HepG2 (cell line): ENCODE results near the gene KRTAP4-16. TPM values are rescaled to one million over a fixed set of nuclear protein-coding genes. Genes with fewer than 3 reads are reported as not detected.
"Not testable (repeated sequence)": the region's sequence is repeated elsewhere in the genome, so short reads cannot be mapped to it uniquely, and the experiment has no call there.

Experiments used
- ATF7 ChIP-seq, 2 experiments: fragments of 450-650 bp in 1 of 2; sonication (generic) in 1 of 2; formaldehyde crosslinking in 1 of 2; IDR thresholded peaks; 2 replicates each; pipeline versions ENCODE4 v1.4.0 to v1.6.1; 2016 to 2020; ENCODE audit warnings: antibody characterized with exemption in 1 of 2, mild to moderate bottlenecking in 1 of 2, missing genetic modification reagents in 1 of 2
- CEBPG ChIP-seq: IDR thresholded peaks from 2 replicates; pipeline ENCODE4 v1.6.1; 2016
- DPF2 ChIP-seq: sonication (generic); formaldehyde crosslinking; IDR thresholded peaks from 2 replicates; pipeline ENCODE4 v1.4.0; 2020; ENCODE audit warnings: mild to moderate bottlenecking, low read depth, missing genetic modification reagents, borderline replicate concordance
- ELF3 ChIP-seq: IDR thresholded peaks from 2 replicates; pipeline ENCODE4 v1.6.1; 2016; ENCODE audit warnings: missing genetic modification reagents, missing compliant biosample characterization
- FOXA3 ChIP-seq: IDR thresholded peaks from 2 replicates; pipeline ENCODE4 v1.6.1; 2016; ENCODE audit warnings: missing genetic modification reagents, missing compliant biosample characterization
- GATA4 ChIP-seq: sonication (generic); IDR thresholded peaks from 2 replicates; pipeline ENCODE4 v1.6.1; 2016; ENCODE audit warnings: antibody characterized with exemption, low read depth, borderline replicate concordance
- ISL2 ChIP-seq: sonication (generic); formaldehyde crosslinking; IDR thresholded peaks from 2 replicates; pipeline ENCODE4 v1.5.0; 2020; ENCODE audit warnings: missing genetic modification reagents
- KAT8 ChIP-seq: IDR thresholded peaks from 2 replicates; pipeline ENCODE4 v1.6.1; 2016; ENCODE audit warnings: missing genetic modification reagents, missing compliant biosample characterization
- NCOA2 ChIP-seq: sonication (generic); formaldehyde crosslinking; IDR thresholded peaks from 2 replicates; pipeline ENCODE4 v1.8.0; 2022; ENCODE audit warnings: inconsistent platforms
- NR2F6 ChIP-seq, 2 experiments: IDR thresholded peaks; 2 replicates each; pipeline ENCODE4 v1.6.1; 2016; ENCODE audit warnings: antibody characterized with exemption in 1 of 2, mild to moderate bottlenecking in 1 of 2
- PPARG ChIP-seq: conservative IDR thresholded peaks from 2 replicates; pipeline ENCODE4 v1.6.1; 2016; ENCODE audit warnings: missing biosample characterization, missing genetic modification reagents
- RARA ChIP-seq: IDR thresholded peaks from 2 replicates; pipeline ENCODE4 v1.6.1; 2016; ENCODE audit warnings: missing genetic modification reagents, missing compliant biosample characterization
- RCOR2 ChIP-seq: IDR thresholded peaks from 2 replicates; pipeline ENCODE4 v1.6.1; 2016; ENCODE audit warnings: missing biosample characterization, missing genetic modification reagents
- SALL1 ChIP-seq: sonication (generic); formaldehyde crosslinking; IDR thresholded peaks from 2 replicates; pipeline ENCODE4 v1.8.0; 2022; ENCODE audit warnings: mild to moderate bottlenecking, missing genetic modification reagents
- SAP130 ChIP-seq: IDR thresholded peaks from 2 replicates; pipeline ENCODE4 v1.6.1; 2016; ENCODE audit warnings: low read depth
- TCF7L2 ChIP-seq: IDR thresholded peaks from 2 replicates; pipeline ENCODE4 v1.6.1; 2011; ENCODE audit warnings: mild to moderate bottlenecking, low read depth, low read length, moderate library complexity
- ZSCAN29 ChIP-seq: sonication (generic); formaldehyde crosslinking; conservative IDR thresholded peaks from 2 replicates; pipeline ENCODE4 v1.4.0; 2020; ENCODE audit warnings: mild to moderate bottlenecking, missing genetic modification reagents
- polyA plus RNA-seq, 8 experiments: library from polyadenylated mRNA; depleted of rRNA in 3 of 8; stranded (reverse) in 7 of 8; unstranded in 1 of 8; fragments of >200 nt; fragmentation: Illumina TruSeq in 4 of 8; extraction: Trizol in 4 of 8; gene quantifications; 2 replicates each; pipeline versions ENCODE4 v1.2.1 to v1.2.3, GENCODE V29; 2011 to 2016; ENCODE audit warnings: low read depth in 4 of 8, missing spikeins in 1 of 8, mixed read lengths in 1 of 8; ENCODE audit not compliant: insufficient read depth in 1 of 8
- total RNA-seq, 5 experiments: library from RNA; depleted of rRNA; stranded (reverse); fragments of >200 nt; fragmentation: Illumina TruSeq; extraction: Trizol; gene quantifications; 2 replicates each; pipeline ENCODE4 v1.2.3, GENCODE V29; 2016; ENCODE audit warnings: low read depth in 1 of 5
- TF ChIP-seq, protein P1 (sequence below): sonication (generic); formaldehyde crosslinking; IDR thresholded peaks from 2 replicates; pipeline ENCODE4 v1.4.0; 2020; ENCODE audit warnings: missing genetic modification reagents, borderline replicate concordance
- TF ChIP-seq, protein P2 (sequence below), 2 experiments: sonication (generic) in 1 of 2; formaldehyde crosslinking in 1 of 2; IDR thresholded peaks; 2 replicates each; pipeline versions ENCODE4 v1.4.0 to v1.6.1; 2016 to 2020; ENCODE audit warnings: borderline replicate concordance in 1 of 2, low read depth in 1 of 2, mild to moderate bottlenecking in 1 of 2, missing genetic modification reagents in 1 of 2
- TF ChIP-seq, protein P3 (sequence below): IDR thresholded peaks from 2 replicates; pipeline ENCODE4 v1.6.1; 2018; ENCODE audit warnings: missing genetic modification reagents, mild to moderate bottlenecking, missing compliant biosample characterization

KRTAP4-16 gene
- total and polyA plus RNA-seq, 2 of the 13 experiments (the other 11 are each of a cell fraction or from before 2014, with no cell fraction given) = not detected

DNA sequence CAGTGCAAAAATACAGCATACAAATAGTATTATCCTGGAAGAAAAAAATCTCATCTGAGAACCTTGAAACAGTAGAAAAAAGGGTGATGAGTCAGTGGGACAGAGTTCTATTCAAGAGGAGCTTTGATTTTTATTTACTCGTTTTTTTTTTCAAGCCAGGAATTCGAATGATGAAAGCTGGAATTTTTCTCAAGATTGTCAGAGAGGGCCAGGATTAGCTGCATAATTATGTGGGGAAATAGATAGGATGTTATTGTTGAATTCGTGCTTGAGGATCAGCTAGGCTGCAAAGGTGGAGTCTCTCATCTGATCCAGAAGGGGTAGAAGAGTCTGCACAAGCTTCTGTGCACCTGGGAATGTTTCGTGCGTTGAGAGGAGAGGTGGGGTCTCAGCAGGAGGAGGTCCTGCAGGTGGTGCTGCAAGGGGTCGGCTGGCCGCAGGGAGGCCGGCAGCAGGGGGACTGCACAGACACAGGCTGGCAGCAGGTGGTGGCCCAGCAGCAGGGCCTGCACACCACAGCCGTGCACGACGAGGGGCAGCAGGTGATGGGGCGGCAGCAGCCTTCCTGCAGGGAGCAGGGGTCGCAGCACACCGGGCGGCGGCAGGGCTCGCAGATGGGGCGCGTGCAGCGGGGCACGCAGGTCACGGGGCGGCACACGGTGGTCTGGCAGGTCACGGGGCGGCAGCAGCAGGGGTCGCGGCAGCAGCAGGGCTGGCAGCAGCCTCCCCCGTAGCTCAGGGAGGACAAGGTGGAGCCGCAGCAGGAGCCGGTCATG lies 42.5 kb downstream of the KRTAP4-16 start (continued):
- TF ChIP-seq ISL2 (CRISPR knock-in tag) = peak; percentile 98
- TF ChIP-seq, protein P1, sequence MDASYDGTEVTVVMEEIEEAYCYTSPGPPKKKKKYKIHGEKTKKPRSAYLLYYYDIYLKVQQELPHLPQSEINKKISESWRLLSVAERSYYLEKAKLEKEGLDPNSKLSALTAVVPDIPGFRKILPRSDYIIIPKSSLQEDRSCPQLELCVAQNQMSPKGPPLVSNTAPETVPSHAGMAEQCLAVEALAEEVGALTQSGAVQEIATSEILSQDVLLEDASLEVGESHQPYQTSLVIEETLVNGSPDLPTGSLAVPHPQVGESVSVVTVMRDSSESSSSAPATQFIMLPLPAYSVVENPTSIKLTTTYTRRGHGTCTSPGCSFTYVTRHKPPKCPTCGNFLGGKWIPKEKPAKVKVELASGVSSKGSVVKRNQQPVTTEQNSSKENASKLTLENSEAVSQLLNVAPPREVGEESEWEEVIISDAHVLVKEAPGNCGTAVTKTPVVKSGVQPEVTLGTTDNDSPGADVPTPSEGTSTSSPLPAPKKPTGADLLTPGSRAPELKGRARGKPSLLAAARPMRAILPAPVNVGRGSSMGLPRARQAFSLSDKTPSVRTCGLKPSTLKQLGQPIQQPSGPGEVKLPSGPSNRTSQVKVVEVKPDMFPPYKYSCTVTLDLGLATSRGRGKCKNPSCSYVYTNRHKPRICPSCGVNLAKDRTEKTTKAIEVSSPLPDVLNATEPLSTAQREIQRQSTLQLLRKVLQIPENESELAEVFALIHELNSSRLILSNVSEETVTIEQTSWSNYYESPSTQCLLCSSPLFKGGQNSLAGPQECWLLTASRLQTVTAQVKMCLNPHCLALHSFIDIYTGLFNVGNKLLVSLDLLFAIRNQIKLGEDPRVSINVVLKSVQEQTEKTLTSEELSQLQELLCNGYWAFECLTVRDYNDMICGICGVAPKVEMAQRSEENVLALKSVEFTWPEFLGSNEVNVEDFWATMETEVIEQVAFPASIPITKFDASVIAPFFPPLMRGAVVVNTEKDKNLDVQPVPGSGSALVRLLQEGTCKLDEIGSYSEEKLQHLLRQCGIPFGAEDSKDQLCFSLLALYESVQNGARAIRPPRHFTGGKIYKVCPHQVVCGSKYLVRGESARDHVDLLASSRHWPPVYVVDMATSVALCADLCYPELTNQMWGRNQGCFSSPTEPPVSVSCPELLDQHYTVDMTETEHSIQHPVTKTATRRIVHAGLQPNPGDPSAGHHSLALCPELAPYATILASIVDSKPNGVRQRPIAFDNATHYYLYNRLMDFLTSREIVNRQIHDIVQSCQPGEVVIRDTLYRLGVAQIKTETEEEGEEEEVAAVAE (CRISPR knock-in tag) = 0 out of 2 replicates have a peak, but pooled peaks have one; percentile 41
- peak; percentile 54; the same call in 1 of the 2 replicates for TF ChIP-seq SALL1 (CRISPR knock-in tag)
- TF ChIP-seq RARA = peak; percentile 81
- TF ChIP-seq ATF7 (IDR thresholded peaks at IDR 0.05) = peak; percentile 14; the same call in 1 of the 2 replicates
- not testable (repeated sequence) for TF ChIP-seq ATF7 (CRISPR knock-in tag; IDR thresholded peaks at IDR 0.05)
- TF ChIP-seq RCOR2 = peak; percentile 85
- peak; percentile 59 for TF ChIP-seq CEBPG (CRISPR knock-in tag)
- TF ChIP-seq GATA4 = peak; percentile 90; the same call in 1 of the 2 replicates
- peak; percentile 94 for TF ChIP-seq NCOA2 (CRISPR knock-in tag)
- peak; percentile 66 for TF ChIP-seq KAT8 (CRISPR knock-in tag)
- TF ChIP-seq PPARG (CRISPR knock-in tag) = peak; percentile 94
- TF ChIP-seq NR2F6 (IDR thresholded peaks at IDR 0.05) = peak; percentile 62
- TF ChIP-seq NR2F6 (CRISPR knock-in tag; IDR thresholded peaks at IDR 0.05) = peak; percentile 50; the same call in 1 of the 2 replicates
- TF ChIP-seq, protein P2, sequence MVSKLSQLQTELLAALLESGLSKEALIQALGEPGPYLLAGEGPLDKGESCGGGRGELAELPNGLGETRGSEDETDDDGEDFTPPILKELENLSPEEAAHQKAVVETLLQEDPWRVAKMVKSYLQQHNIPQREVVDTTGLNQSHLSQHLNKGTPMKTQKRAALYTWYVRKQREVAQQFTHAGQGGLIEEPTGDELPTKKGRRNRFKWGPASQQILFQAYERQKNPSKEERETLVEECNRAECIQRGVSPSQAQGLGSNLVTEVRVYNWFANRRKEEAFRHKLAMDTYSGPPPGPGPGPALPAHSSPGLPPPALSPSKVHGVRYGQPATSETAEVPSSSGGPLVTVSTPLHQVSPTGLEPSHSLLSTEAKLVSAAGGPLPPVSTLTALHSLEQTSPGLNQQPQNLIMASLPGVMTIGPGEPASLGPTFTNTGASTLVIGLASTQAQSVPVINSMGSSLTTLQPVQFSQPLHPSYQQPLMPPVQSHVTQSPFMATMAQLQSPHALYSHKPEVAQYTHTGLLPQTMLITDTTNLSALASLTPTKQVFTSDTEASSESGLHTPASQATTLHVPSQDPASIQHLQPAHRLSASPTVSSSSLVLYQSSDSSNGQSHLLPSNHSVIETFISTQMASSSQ (IDR thresholded peaks at IDR 0.05; ENCODE audit: low read depth) = not testable (repeated sequence)
- TF ChIP-seq, protein P2 (CRISPR knock-in tag; IDR thresholded peaks at IDR 0.05; ENCODE audit: borderline replicate concordance) = peak; percentile 36; the same call in 1 of the 2 replicates
- TF ChIP-seq, protein P3, sequence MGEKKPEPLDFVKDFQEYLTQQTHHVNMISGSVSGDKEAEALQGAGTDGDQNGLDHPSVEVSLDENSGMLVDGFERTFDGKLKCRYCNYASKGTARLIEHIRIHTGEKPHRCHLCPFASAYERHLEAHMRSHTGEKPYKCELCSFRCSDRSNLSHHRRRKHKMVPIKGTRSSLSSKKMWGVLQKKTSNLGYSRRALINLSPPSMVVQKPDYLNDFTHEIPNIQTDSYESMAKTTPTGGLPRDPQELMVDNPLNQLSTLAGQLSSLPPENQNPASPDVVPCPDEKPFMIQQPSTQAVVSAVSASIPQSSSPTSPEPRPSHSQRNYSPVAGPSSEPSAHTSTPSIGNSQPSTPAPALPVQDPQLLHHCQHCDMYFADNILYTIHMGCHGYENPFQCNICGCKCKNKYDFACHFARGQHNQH (CRISPR knock-in tag) = 0 out of 2 replicates have a peak, but pooled peaks have one; percentile 24
- peak; percentile 63 for TF ChIP-seq SAP130 (CRISPR knock-in tag)
- TF ChIP-seq ELF3 (CRISPR knock-in tag) = peak; percentile 69; the same call in 1 of the 2 replicates
- TF ChIP-seq ZSCAN29 (CRISPR knock-in tag) = peak; percentile 63; the same call in 1 of the 2 replicates
- TF ChIP-seq FOXA3 = peak; percentile 83
- TF ChIP-seq TCF7L2 = peak; percentile 81
- peak; percentile 79 for TF ChIP-seq DPF2 (CRISPR knock-in tag)
